Psoas muscle (tissue), 8 donors: Measurements from ENCODE around the gene KRT71. TPM values are rescaled to one million over a fixed set of nuclear protein-coding genes. Genes with fewer than 3 reads are reported as not detected.

ENCODE experiments used
- ATAC-seq, 4 donors: fragments of 200-7000 bp; cut with Tn5 transposase; one replicate each; pipeline ENCODE4 v1.9.1; 2020; ENCODE audit warnings: moderate library complexity in 3 of 4, mild to moderate bottlenecking in 2 of 4
- DNase-seq, 2 donors: peaks; one replicate each; pipeline ENCODE4 v3.0.0-alpha.2; 2020
- H3K27ac ChIP-seq: fragments of 200-600 bp; one replicate; pipeline ENCODE4 v1.8.0; 2022
- H3K27me3 ChIP-seq, 3 donors: fragments of 200-600 bp in 1 of 3; one replicate each; pipeline versions ENCODE4 v1.6.1 to v1.8.0; 2013 to 2022; ENCODE audit warnings: low read length in 2 of 3, mild to moderate bottlenecking in 2 of 3, moderate library complexity in 1 of 3; ENCODE audit not compliant: insufficient read depth in 3 of 3
- H3K36me3 ChIP-seq, 2 donors: fragments of 200-600 bp in 1 of 2; one replicate each; pipeline versions ENCODE4 v1.6.1 to v1.8.0; 2013 to 2022; ENCODE audit warnings: low read depth in 1 of 2, mild to moderate bottlenecking in 1 of 2, moderate library complexity in 1 of 2; ENCODE audit not compliant: insufficient read depth in 1 of 2
- H3K4me1 ChIP-seq: fragments of 200-600 bp; one replicate; pipeline ENCODE4 v1.8.0; 2022
- H3K4me3 ChIP-seq: fragments of 200-600 bp; one replicate; pipeline ENCODE4 v1.8.0; 2022; ENCODE audit warnings: mild to moderate bottlenecking
- H3K9me3 ChIP-seq: fragments of 200-600 bp; one replicate; pipeline ENCODE4 v1.8.0; 2022
- CTCF ChIP-seq: fragments of 200-600 bp; IDR thresholded peaks from one replicate; pipeline ENCODE4 v1.8.0; 2022; ENCODE audit warnings: antibody characterized with exemption
- WGBS, 3 donors: extraction: QIAGEN DNeasy Blood & Tissue Kit; methylation state at CpG; one replicate each; pipeline versions ENCODE4 v1.1.6 to v1.1.7; 2013; 5-methylcytosine and 5-hydroxymethylcytosine counted together
- intact Hi-C, 2 donors: fragments of 100-400 bp; cut with DNase I; formaldehyde crosslinking; loops; one replicate each; pipeline versions ENCODE4 v1.11.0 to v1.14.2; 2022
- polyA plus RNA-seq, 3 donors: library from polyadenylated mRNA; stranded (reverse); fragments of 200-250 nt; gene quantifications; one replicate each; pipeline ENCODE4 v1.2.3, GENCODE V29; 2013
- total RNA-seq, 4 donors: library from RNA; stranded (reverse); fragmentation: NEBNext Ultra II Directional in 2 of 4; extraction: Animal tissue kit (Norgen Biotek cat#: 25700) in 2 of 4; gene quantifications; one replicate each; pipeline versions ENCODE4 v1.2.1 to v1.2.4, GENCODE V29; 2021 to 2023
- donor health status: healthy with polysubstance abuse.
- donor health status: DM: no; HTN: no; CAD: no; lungs with moderate emphysema.
- donor health status: Bipolar disorder and iron deficiency.
- donor health status: healthy.
- donor health status: DM: yes; HTN: yes; CAD: no.
- donor health status: DM: no; HTN: no; CAD: no.
- donor health status: DM: no; HTN: no; CAD: no.
- donor health status: DM: yes; HTN: yes; CAD: no.

Gene KRT71
- total and polyA plus RNA-seq, 7 donors, result not detected

- WGBS, 3 donors, result 88 to 94% (median 91%) methylated on average over 9 of the region's 9 CpGs
- no peaks in the 10 kb centered on the region for H3K4me1 ChIP-seq
- no peak for TF ChIP-seq CTCF
- no peak overlapping the region for H3K4me3 ChIP-seq
- H3K27me3 ChIP-seq, result peaks cover 4 to 13% (median 5%) of the 10 kb centered on the region in 3 donors
- DNase-seq (no peak), ATAC-seq (no peak)
- H3K27ac ChIP-seq, result no peak overlapping the region
- intact Hi-C loops, result no loop called here
- H3K36me3 ChIP-seq, result no peaks in the 10 kb centered on the region
- no peaks in the 10 kb centered on the region for H3K9me3 ChIP-seq
Observed at GRCh38 chr12:52575256-52575655, 22.3 kb upstream of the KRT71 start.

- Histone ChIP-seq H3K4me3 (no peak within 1 kb of the TSS), H3K27ac (no peak within 1 kb of the TSS), H3K4me1 (no peaks in the 10 kb centered on the region), H3K9me3 (no peaks in the 10 kb centered on the region), H3K36me3 (no peaks in the 10 kb centered on the region), H3K27me3 (peaks cover 0 to 13% (median 5%) of the 10 kb centered on the region in 3 donors)
- intact Hi-C loops, result no loop called here
- WGBS, 3 donors, result 65 to 87% (median 84%) methylated on average over 3 of the region's 3 CpGs
- DNase-seq (no peak), ATAC-seq (no peak)
- TF ChIP-seq CTCF, result no peak
Observed at GRCh38 chr12:52573743-52574142, 20.8 kb upstream of the KRT71 start, which contains the start of gene KRT74. TSS of gene KRT74 (minus strand) at chr12:52573843. CDS start at chr12:52573777, 66 bp downstream.

- Histone ChIP-seq H3K9me3 (no peaks in the 10 kb centered on the region), H3K27me3 (peaks cover 0 to 13% (median 5%) of the 10 kb centered on the region in 3 donors), H3K4me3 (no peak overlapping the region), H3K27ac (no peak overlapping the region), H3K36me3 (no peaks in the 10 kb centered on the region), H3K4me1 (no peaks in the 10 kb centered on the region)
- no peak for ATAC-seq
- intact Hi-C loops, result no loop called here
- DNase-seq, result peak in 1 of 2 donors; percentile 41
- WGBS, 3 donors, result 69 to 80% (median 78%) methylated on average over 15 of the region's 15 CpGs
- TF ChIP-seq CTCF, result no peak
Observed at GRCh38 chr12:52573306-52573705, 20.4 kb upstream of the KRT71 start.

GRCh38 chr12:52570511-52570910 lies 17.6 kb upstream of the KRT71 start:
- no peak for TF ChIP-seq CTCF
- no peak overlapping the region for H3K4me3 ChIP-seq
- 84 to 91% (median 85%) methylated on average over 10 of the region's 10 CpGs for WGBS, 3 donors
- DNase-seq (peak in 1 of 2 donors; percentile 6), ATAC-seq (no peak)
- peaks cover 0 to 13% (median 7%) of the 10 kb centered on the region in 3 donors for H3K27me3 ChIP-seq
- H3K4me1 ChIP-seq, result no peaks in the 10 kb centered on the region
- intact Hi-C loops, result no loop called here
- no peaks in the 10 kb centered on the region for H3K36me3 ChIP-seq
- no peaks in the 10 kb centered on the region for H3K9me3 ChIP-seq
- H3K27ac ChIP-seq, result no peak overlapping the region

- no peak for ATAC-seq
- 86 to 93% (median 89%) methylated on average over 12 of the region's 12 CpGs for WGBS, 3 donors
Observed at GRCh38 chr12:52568111-52568510, 15.2 kb upstream of the KRT71 start.

More at GRCh38 chr12:52568111-52568510, 15.2 kb upstream of the KRT71 start:
- Histone ChIP-seq H3K4me3 (no peak overlapping the region), H3K4me1 (no peaks in the 10 kb centered on the region), H3K27me3 (peaks cover 0 to 15% (median 10%) of the 10 kb centered on the region in 3 donors), H3K27ac (no peak overlapping the region), H3K36me3 (no peaks in the 10 kb centered on the region), H3K9me3 (no peaks in the 10 kb centered on the region)
- no peak for DNase-seq
- TF ChIP-seq CTCF, result no peak
- intact Hi-C loops, result no loop called here
